ENCODE measurements around the gene POLD1. TPM values are rescaled to one million over a fixed set of nuclear protein-coding genes. Genes with fewer than 3 reads are reported as not detected.

The POLD1 gene
- polyA plus RNA-seq, 3 donors, result 9.3 to 22.4 (median 15.6) TPM

GRCh38 chr19:50418176-50419021 is 34.3 kb downstream of the POLD1 start, which contains the start of gene SPIB:
Gene SPIB, plus strand, starts transcription at chr19:50418938. Its CDS starts 25 bp downstream, at chr19:50418963.
- H3K36me3 Mint-ChIP-seq, result peaks cover 5 to 8% of the 10 kb centered on the region in 2 donors
- peaks cover 34% of the 10 kb centered on the region for H3K4me1 Mint-ChIP-seq
- H4K20me1 ChIP-seq (ENCODE audit: insufficient read depth, low read length), result no peaks in the 10 kb centered on the region
- peak within 1 kb of the TSS in 3 of 7 donors; percentile 7 to 79 (median 58) for H3K27ac Mint-ChIP-seq
- peak within 1 kb of the TSS; percentile 12 for H3K9ac ChIP-seq (ENCODE audit: insufficient read depth, low read length, poor library complexity, severe bottlenecking)
- TF ChIP-seq CTCF (IDR thresholded peaks at IDR 0.05), result no peak
- H3K4me1 ChIP-seq (ENCODE audit: control insufficient read depth in 1 of 2, insufficient read depth in 2 of 2, low read length in 2 of 2), result peaks cover 41 to 51% of the 10 kb centered on the region in 2 donors
- intact Hi-C loops (cut with micrococcal nuclease), result loop anchor here in 1 of 2 donors (5.0 kb wide), 1 partner anchor 41 kb away; the partner anchor contains the start of gene NR1H2
- no peak within 1 kb of the TSS for H2AFZ ChIP-seq (ENCODE audit: insufficient read depth, low read depth, low read length, poor library complexity, severe bottlenecking)
- peak within 1 kb of the TSS; percentile 25 for H3K4me2 ChIP-seq (replicated peaks; ENCODE audit: extremely low read depth, low read length, poor library complexity, severe bottlenecking)
- H3K27me3 Mint-ChIP-seq (ENCODE audit: low read depth in 3 of 3), result peaks cover 26 to 29% (median 27%) of the 10 kb centered on the region in 3 donors
- peaks cover 5 to 21% of the 10 kb centered on the region in 2 donors for H3K27me3 ChIP-seq (ENCODE audit: control insufficient read depth in 2 of 2, insufficient read depth in 2 of 2, low read length in 2 of 2)
- H3K9me3 ChIP-seq (replicated peaks in 1 of 2; ENCODE audit: control insufficient read depth in 1 of 2, insufficient read depth in 1 of 2, low read length in 2 of 2), result no peaks in the 10 kb centered on the region
- H3K27ac ChIP-seq (ENCODE audit: low read depth in 1 of 2, low read length in 2 of 2), result no peak within 1 kb of the TSS
- H3K9me3 Mint-ChIP-seq, result peaks cover 0 to 5% (median 2%) of the 10 kb centered on the region in 7 donors
- H3K79me2 ChIP-seq (ENCODE audit: insufficient read depth, low read length), result no peaks in the 10 kb centered on the region
- H3K4me3 ChIP-seq (replicated peaks in 1 of 3; ENCODE audit: low read depth in 2 of 3, low read length in 3 of 3), result peak within 1 kb of the TSS in 1 of 3 experiments; percentile 30
- WGBS (ENCODE audit: insufficient coverage), result 39% methylated on average over 24 of the region's 34 CpGs
- peak in 1 of 3 donors; percentile 23 for DNase-seq
- no peaks in the 10 kb centered on the region for H3K36me3 ChIP-seq (replicated peaks in 1 of 2; ENCODE audit: control insufficient read depth in 1 of 2, insufficient read depth in 2 of 2, low read length in 2 of 2)
- peak within 1 kb of the TSS; percentile 76 to 84 for H3K4me3 Mint-ChIP-seq

DNA sequence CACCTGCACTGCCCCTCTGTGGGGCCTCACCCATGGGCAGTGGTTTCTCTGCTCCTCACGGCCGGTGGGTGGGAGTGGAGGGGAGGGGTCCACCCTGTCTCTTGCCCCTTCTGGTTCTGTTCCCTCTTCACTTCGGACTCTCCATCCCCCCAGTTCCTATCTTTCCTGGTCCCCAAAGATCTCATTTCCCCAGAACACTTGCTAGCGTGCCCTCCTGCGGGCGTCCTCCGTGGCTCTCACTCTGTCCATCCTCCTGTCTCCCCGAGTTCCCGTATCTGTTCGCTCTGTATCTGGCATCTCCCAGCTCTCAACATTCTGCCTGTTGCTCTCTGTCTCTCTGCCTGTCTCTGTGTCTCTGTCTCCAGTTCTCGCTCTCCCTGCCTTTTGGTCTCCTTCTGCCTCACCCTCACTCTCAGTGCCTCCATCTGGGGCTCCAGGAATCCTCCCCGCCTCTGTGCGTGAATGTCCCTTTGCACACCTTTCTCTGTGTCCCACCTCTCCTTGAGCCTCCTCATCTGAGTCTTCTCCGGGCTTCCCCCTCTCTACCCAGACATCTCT is 35.0 kb downstream of the POLD1 start:
- intact Hi-C loops (cut with micrococcal nuclease), result loop anchor here in 1 of 2 donors (5.0 kb wide), 1 partner anchor 42 kb away; the partner anchor contains the start of gene NR1H2
- peaks cover 5 to 21% of the 10 kb centered on the region in 2 donors for H3K27me3 ChIP-seq (ENCODE audit: control insufficient read depth in 2 of 2, insufficient read depth in 2 of 2, low read length in 2 of 2)
- H2AFZ ChIP-seq (ENCODE audit: insufficient read depth, low read depth, low read length, poor library complexity, severe bottlenecking), result no peak overlapping the region
- peak overlapping the region in 1 of 3 experiments; percentile 30 for H3K4me3 ChIP-seq (replicated peaks in 1 of 3; ENCODE audit: low read depth in 2 of 3, low read length in 3 of 3)
- Mint-ChIP-seq H3K27me3 (ENCODE audit: low read depth in 3 of 3) (peaks cover 26 to 29% (median 27%) of the 10 kb centered on the region in 3 donors), H3K4me1 (peaks cover 34% of the 10 kb centered on the region), H3K27ac (peak overlapping the region in 2 of 7 donors; percentile 7 to 79), H3K36me3 (peaks cover 0 to 8% of the 10 kb centered on the region in 2 donors), H3K4me3 (peak overlapping the region; percentile 76 to 84), H3K9me3 (peaks cover 0 to 5% (median 2%) of the 10 kb centered on the region in 7 donors)
- peak in 1 of 3 donors; percentile 3 for DNase-seq
- H4K20me1 ChIP-seq (ENCODE audit: insufficient read depth, low read length), result no peaks in the 10 kb centered on the region
- TF ChIP-seq CTCF (IDR thresholded peaks at IDR 0.05), result no peak
- H3K4me2 ChIP-seq (replicated peaks; ENCODE audit: extremely low read depth, low read length, poor library complexity, severe bottlenecking), result peak overlapping the region; percentile 25
- peaks cover 41 to 51% of the 10 kb centered on the region in 2 donors for H3K4me1 ChIP-seq (ENCODE audit: control insufficient read depth in 1 of 2, insufficient read depth in 2 of 2, low read length in 2 of 2)
- no peaks in the 10 kb centered on the region for H3K36me3 ChIP-seq (replicated peaks in 1 of 2; ENCODE audit: control insufficient read depth in 1 of 2, insufficient read depth in 2 of 2, low read length in 2 of 2)
- no peak overlapping the region for H3K27ac ChIP-seq (ENCODE audit: low read depth in 1 of 2, low read length in 2 of 2)
- H3K9ac ChIP-seq (ENCODE audit: insufficient read depth, low read length, poor library complexity, severe bottlenecking), result peak overlapping the region; percentile 12
- no peaks in the 10 kb centered on the region for H3K79me2 ChIP-seq (ENCODE audit: insufficient read depth, low read length)
- WGBS (ENCODE audit: insufficient coverage), result 19% methylated on average over 12 of the region's 14 CpGs
- H3K9me3 ChIP-seq (replicated peaks in 1 of 2; ENCODE audit: control insufficient read depth in 1 of 2, insufficient read depth in 1 of 2, low read length in 2 of 2), result no peaks in the 10 kb centered on the region

Measured in CD14-positive monocyte (primary cell).